GM12873 (cell line): ENCODE results near the gene MR1.

ENCODE experiments used
- TF ChIP-seq, protein P1 (sequence below): IDR thresholded peaks from 2 replicates; pipeline ENCODE4 v1.5.1; 2012; ENCODE audit warnings: low read depth, mild to moderate bottlenecking, moderate library complexity, low read length, control low read depth; ENCODE audit not compliant: insufficient read depth; ENCODE audit errors: missing control alignments

Gene MR1

DNA sequence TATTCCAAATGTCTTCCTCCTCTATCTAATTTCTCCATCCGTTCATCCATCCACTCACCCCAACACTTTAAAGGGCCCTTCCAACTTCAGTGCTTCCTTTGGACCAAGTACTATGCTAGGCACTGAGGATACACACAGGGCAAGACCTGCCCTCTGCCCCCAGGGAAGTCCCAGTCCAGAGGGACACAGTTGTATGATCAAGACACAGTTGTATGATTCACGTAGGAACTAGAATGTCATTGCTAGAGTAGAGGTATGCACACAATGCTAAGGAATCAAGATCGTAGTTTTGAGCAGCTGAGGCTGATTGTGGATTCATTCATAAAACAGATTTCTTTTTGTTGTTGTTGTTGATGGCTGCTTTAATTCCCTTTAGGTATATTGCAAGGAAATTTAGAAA is 43.1 kb downstream of the MR1 start:
- TF ChIP-seq, protein P1, sequence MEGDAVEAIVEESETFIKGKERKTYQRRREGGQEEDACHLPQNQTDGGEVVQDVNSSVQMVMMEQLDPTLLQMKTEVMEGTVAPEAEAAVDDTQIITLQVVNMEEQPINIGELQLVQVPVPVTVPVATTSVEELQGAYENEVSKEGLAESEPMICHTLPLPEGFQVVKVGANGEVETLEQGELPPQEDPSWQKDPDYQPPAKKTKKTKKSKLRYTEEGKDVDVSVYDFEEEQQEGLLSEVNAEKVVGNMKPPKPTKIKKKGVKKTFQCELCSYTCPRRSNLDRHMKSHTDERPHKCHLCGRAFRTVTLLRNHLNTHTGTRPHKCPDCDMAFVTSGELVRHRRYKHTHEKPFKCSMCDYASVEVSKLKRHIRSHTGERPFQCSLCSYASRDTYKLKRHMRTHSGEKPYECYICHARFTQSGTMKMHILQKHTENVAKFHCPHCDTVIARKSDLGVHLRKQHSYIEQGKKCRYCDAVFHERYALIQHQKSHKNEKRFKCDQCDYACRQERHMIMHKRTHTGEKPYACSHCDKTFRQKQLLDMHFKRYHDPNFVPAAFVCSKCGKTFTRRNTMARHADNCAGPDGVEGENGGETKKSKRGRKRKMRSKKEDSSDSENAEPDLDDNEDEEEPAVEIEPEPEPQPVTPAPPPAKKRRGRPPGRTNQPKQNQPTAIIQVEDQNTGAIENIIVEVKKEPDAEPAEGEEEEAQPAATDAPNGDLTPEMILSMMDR: no peak

DNA sequence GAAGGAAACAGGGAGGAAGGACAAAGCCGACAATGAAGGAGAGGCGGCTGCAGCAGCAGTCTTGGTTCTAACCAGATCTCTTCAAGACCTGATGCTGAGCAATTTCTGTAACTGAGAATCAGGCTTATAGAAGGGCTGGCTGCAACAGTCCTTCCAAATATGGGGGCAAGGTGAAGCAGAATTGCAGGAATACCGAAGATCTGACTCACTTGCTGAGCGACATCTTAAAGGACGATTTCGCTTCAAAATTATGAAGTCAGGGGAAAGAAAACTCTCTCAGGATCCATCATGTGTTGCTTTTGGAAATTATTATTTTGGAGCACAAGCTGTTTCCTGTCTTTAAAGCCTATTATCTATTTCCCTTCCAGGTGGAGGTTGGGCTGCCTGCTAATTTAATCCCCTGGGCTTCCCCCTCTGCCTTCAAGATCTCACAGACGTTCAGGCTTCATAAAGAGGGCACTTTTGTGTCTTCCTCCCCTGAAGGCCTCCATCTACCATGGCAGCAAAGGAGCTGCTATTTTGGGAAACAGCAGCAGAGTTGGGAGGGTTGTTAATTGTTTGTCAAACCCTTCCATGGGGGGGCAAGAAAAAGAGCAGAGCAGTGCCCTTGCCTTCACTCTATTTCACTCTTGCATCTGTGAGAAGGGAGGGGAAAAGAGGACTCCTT is 43.9 kb downstream of the MR1 start:
- TF ChIP-seq, protein P1: no peak

DNA sequence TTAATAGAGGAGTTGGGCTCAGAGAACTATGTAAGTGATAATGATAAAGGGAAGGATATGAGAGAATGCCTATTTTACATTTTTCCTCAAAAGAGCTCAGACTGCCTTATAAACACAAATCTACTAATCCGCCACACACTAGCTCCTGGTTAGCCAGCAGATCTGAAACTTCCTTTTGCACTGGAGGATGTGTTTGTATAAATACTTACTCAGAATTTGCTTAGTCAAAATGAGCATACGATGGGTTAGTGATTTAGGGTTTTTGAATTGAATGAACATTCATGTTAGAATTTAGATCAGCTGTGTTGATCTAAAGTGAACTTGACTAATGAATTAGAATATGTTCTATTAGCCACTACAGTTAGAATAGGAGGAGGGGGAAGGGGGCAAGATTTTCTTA is 45.6 kb downstream of the MR1 start:
- TF ChIP-seq, protein P1: no peak

DNA sequence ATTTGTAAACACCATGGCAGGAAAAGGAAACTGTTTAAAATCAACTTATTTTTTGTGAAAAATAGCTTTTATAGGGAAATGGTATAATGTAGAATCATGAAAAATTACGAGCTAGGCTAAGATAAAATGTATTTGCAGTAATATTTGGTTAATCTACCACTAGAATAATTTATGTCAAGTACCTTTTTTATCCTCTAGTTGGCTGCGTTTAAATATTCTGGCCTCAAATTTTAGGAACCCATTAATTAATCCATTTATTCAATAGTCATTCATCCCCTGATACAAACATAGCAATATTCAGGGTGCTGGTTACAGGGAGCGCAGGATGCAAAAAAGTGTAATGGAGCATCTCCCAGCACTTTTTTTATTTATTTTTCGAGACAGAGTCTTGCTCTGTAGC is 46.1 kb downstream of the MR1 start:
- TF ChIP-seq, protein P1: no peak

DNA sequence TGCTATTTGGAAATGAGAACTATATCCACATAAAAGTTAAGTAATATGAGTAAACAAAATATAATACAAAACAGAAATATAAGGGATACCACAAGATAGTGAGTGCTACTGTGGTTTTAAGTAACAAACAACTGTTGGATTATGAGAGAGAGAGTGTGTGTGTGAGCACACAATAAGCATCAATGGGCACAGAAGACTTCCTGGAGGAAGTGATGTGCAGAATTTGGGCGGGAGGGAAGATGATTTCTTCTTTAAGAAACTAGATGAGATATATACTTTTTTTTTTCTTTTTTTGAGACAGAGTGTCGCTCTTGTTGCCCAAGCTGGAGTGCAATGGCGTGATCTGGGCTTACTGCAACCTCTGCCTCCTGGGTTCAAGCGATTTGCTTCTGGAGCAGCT is 46.8 kb downstream of the MR1 start:
- TF ChIP-seq, protein P1: no peak

DNA sequence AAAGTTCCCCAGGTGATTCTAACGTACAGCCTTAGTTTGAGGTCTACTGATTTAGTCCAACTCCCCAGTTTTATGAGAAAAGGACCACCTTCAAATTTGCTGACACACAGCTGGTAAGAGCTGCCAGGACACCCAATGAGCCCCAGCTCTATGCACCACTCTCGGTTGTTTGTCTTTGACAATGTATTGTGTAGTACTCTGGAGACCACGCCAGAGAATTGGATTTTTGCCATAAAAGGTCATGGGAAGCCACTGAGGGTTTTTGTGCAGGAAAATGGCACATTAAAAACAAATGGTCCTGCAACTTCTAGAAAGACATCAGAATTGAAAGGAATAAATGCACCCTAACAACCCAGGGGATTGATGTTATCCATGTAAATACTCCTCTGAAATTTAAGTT is 47.6 kb downstream of the MR1 start:
- TF ChIP-seq, protein P1: no peak

DNA sequence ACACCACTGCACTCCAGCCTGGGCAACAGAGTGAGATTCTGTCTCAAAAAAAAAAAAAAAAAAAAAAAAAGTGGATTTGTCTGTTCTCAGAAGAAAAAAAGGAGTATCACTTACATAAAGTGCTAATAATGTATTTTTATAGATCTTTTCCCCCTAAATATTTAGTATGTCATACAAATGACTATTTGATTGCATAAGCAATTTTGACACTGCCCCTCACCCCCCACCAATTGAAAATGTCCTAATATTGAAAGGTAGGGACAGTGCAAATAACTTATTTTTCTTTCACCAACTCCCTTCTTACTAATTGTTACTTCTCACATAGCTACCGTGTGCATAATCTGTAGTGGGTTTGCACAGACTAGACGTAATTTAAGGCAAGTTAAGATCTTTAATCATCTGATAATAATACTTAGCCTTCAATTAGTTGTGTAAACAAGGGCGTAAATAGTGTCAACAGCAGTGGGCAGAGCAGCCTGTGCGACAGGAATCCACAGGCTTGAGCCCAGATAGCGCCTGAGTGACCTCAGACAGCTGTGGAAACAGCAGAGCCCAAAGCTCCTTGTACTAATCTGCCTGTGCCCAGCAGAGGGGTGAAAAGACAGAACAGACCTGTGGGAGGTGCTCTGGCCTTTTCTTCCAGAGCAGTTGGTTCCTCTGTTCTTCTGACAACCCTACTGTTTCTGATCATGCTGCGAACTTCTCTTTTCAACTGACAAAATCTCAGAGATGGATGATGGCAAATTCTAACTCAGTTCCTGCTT is 50.2 kb downstream of the MR1 start:
- TF ChIP-seq, protein P1: peak; percentile 79
